Activated CD8-positive, alpha-beta memory T cell treated with anti-CD3 and anti-CD28 coated beads, Interleukin-2, amount 50 U/mL, for 1 hour (primary cell): ENCODE measurements around the gene MAP2K5.

Source experiments
- DNase-seq: peaks from one replicate; pipeline ENCODE4 v3.0.0-alpha.2; 2020; ENCODE audit errors: extremely low read depth

The MAP2K5 gene

GRCh38 chr15:67805666-67806516, 263.4 kb downstream of the MAP2K5 start:
- no peak for DNase-seq

GRCh38 chr15:67806536-67806935, 264.0 kb downstream of the MAP2K5 start:
- no peak for DNase-seq

- no peak for DNase-seq
These were observed 264.6 kb downstream of the MAP2K5 start for GRCh38 chr15:67807141-67807540.

GRCh38 chr15:67807836-67808235, 265.3 kb downstream of the MAP2K5 start:
- no peak for DNase-seq

GRCh38 chr15:67808821-67809220, 266.3 kb downstream of the MAP2K5 start:
- DNase-seq: no peak

GRCh38 chr15:67809441-67809840, 266.9 kb downstream of the MAP2K5 start:
- no peak for DNase-seq

GRCh38 chr15:67809866-67810265, 267.4 kb downstream of the MAP2K5 start:
- DNase-seq: no peak

- no peak for DNase-seq
These were observed 269.7 kb downstream of the MAP2K5 start for GRCh38 chr15:67812241-67812644.

- DNase-seq: no peak
These were observed 270.7 kb downstream of the MAP2K5 start for GRCh38 chr15:67813104-67813634.

GRCh38 chr15:67815036-67815592, 272.6 kb downstream of the MAP2K5 start:
- no peak for DNase-seq

GRCh38 chr15:67816668-67817067, 274.2 kb downstream of the MAP2K5 start:
- DNase-seq: no peak

GRCh38 chr15:67818464-67818863, 276.0 kb downstream of the MAP2K5 start:
- no peak for DNase-seq

- DNase-seq: no peak
These were observed 277.1 kb downstream of the MAP2K5 start for GRCh38 chr15:67819636-67820035.

- DNase-seq: no peak
These were observed 277.9 kb downstream of the MAP2K5 start for GRCh38 chr15:67820122-67820991.

- DNase-seq: no peak
These were observed 278.7 kb downstream of the MAP2K5 start for GRCh38 chr15:67820992-67821783.

- no peak for DNase-seq
These were observed 279.4 kb downstream of the MAP2K5 start for GRCh38 chr15:67821784-67822440.

- DNase-seq: no peak
These were observed 280.2 kb downstream of the MAP2K5 start for GRCh38 chr15:67822537-67823313.

- no peak for DNase-seq
These were observed 281.1 kb downstream of the MAP2K5 start for GRCh38 chr15:67823314-67824196.
